AG09309 (cell line): ENCODE results near the gene HNF4A.

Experiments
- DNase-seq: peaks from one replicate; pipeline ENCODE4 v3.0.0-alpha.2; 2010; ENCODE audit warnings: low read depth
- H3K4me3 ChIP-seq: 2 replicates; pipeline ENCODE4 v1.5.1; 2011; ENCODE audit warnings: mild to moderate bottlenecking, low read depth, low read length, moderate library complexity; ENCODE audit not compliant: control insufficient read depth
- TF ChIP-seq, protein P1 (sequence below): IDR thresholded peaks from 2 replicates; pipeline ENCODE4 v1.5.1; 2011; ENCODE audit warnings: mild to moderate bottlenecking, low read depth, low read length, inconsistent platforms; ENCODE audit not compliant: insufficient read depth, control insufficient read depth; ENCODE audit errors: missing control alignments

The HNF4A gene

DNA sequence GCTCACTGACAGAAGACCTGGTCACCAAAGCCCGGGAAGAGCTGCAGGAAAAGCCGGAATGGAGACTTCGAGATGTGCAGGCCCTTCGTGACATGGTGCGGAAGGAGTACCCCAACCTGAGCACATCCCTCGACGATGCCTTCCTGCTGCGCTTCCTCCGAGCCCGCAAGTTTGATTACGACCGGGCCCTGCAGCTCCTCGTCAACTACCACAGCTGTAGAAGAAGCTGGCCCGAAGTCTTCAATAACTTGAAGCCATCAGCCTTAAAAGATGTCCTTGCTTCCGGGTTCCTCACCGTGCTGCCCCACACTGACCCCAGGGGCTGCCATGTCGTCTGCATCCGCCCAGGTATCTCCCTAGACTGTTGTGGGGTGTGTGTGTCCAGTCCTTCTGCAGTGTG lies 124.6 kb downstream of the HNF4A start:
- DNase-seq: no peak
- TF ChIP-seq, protein P1, sequence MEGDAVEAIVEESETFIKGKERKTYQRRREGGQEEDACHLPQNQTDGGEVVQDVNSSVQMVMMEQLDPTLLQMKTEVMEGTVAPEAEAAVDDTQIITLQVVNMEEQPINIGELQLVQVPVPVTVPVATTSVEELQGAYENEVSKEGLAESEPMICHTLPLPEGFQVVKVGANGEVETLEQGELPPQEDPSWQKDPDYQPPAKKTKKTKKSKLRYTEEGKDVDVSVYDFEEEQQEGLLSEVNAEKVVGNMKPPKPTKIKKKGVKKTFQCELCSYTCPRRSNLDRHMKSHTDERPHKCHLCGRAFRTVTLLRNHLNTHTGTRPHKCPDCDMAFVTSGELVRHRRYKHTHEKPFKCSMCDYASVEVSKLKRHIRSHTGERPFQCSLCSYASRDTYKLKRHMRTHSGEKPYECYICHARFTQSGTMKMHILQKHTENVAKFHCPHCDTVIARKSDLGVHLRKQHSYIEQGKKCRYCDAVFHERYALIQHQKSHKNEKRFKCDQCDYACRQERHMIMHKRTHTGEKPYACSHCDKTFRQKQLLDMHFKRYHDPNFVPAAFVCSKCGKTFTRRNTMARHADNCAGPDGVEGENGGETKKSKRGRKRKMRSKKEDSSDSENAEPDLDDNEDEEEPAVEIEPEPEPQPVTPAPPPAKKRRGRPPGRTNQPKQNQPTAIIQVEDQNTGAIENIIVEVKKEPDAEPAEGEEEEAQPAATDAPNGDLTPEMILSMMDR: no peak
- no peak overlapping the region for H3K4me3 ChIP-seq

DNA sequence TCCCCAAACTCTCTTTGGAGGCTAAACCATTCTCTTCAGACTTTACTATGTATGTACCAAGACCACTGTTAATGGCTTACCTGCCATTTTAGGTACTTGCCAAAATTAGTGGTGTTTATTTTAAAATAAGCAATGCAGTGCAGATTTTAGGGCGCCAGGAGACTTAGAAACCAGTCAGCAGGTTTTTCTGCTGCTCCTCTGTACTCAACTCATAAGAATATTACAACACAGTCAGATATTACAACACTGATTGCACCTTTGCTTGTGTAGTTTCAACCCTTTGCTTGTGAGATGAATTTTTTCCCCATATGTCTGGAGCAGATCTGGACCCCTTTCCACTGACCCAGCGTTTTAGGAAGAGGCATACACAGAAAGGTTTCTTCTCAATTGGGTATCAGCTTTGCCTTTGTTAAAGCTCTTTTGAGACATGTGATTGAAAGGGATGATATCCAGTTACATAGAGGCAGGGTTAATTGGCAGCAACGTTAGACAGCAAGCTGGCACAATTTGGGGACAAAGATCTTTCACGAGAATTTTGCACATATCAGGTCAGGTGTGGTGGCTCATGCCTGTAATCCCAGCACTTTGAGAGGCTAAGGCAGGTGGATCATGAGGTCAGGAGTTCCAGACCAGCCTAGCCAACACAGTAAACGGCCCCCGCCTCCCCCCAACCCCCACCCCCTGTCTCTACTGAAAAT lies 126.4 kb downstream of the HNF4A start:
- no peak for DNase-seq
- TF ChIP-seq, protein P1: no peak
- H3K4me3 ChIP-seq: no peak overlapping the region

DNA sequence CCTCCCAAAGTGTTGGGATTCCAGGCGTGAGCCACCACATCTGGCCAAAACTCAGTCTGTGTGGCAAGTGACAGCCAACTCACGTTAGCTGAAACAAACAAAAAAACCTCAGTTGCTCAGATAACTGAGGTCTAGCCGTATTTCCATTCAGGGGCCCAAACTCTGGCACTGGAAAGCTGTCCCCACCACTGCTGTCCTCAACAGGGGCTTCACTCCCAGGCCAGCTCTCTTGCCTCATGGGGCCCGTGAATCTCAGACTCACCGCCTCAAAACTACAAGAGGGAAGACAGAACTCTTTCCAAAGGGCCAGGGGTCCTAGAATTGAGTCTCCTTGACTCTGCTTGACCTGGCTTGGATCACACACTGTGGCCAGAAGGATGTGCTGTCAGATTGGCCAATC lies 127.6 kb downstream of the HNF4A start:
- no peak for DNase-seq
- TF ChIP-seq, protein P1: no peak
- no peak overlapping the region for H3K4me3 ChIP-seq
